NCI-H2171 (cell line): ENCODE data around the gene STRADA.

Experiments used
- DNase-seq: peaks from one replicate; lab custom pipeline; 2025; lab: John Stamatoyannopoulos, UW

The STRADA gene, protein sequence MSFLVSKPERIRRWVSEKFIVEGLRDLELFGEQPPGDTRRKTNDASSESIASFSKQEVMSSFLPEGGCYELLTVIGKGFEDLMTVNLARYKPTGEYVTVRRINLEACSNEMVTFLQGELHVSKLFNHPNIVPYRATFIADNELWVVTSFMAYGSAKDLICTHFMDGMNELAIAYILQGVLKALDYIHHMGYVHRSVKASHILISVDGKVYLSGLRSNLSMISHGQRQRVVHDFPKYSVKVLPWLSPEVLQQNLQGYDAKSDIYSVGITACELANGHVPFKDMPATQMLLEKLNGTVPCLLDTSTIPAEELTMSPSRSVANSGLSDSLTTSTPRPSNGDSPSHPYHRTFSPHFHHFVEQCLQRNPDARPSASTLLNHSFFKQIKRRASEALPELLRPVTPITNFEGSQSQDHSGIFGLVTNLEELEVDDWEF

DNA sequence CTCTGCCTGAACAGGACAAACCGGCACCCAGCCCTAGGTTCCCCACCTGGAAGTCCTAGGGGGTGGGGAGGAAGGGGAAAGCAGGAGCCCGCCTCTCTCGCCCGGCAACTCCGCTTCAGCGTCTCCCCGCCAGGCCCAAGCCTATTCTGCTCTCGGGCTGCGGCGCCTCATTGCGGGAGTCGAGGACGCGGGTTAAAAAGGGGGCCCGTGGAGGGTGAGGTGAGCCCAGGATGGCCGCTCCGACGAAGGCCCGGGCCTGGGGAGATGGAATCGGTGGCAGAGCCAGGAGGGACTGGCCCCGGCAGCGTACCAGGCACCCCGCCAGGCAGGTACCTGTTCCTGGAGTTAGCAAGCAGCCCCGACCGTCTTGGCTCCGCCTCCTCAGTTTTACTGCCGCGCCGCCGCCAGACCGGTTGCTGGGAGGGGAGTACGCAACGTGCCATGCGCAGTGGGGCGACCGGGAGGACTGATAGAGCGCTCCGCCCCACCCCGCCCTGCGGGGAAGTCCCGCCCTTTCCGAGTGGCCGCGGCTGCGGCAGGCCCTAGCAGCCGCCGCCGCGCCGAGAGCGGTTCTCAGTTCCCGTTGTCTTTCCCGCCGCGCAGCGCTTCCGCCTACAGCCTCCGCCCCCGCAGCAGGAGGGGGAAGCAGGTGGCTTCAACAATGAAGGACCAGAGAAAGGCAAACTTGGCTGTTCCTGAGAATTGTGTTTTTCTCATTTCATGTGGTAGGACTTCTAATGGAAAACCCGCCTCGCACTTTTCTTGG lies at the start of gene STRADA:
TSS of gene STRADA (minus strand) at position 392 of the 766 bp plus-strand sequence. CDS start 13,430 bp downstream, outside the sequence.
- DNase-seq, result peak; percentile 98

DNA sequence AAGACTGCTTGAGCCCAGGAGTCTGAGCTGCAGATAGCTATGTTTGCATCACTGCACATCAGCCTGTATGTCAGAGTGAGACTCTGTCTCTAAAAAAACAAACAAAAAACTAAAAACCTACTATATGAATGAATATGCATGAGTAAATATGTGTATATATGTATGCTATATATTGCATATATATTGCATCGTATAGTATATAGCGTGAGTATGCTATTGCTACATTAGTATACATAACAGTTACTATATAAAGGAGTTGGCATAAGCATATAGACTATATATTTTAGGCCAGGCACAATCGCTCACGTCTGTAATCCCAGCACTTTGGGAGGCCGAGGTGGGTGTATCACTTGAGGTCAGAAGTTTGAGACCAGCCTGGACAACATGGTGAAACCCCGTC lies 48.5 kb upstream of the STRADA start:
- DNase-seq, result no peak

DNA sequence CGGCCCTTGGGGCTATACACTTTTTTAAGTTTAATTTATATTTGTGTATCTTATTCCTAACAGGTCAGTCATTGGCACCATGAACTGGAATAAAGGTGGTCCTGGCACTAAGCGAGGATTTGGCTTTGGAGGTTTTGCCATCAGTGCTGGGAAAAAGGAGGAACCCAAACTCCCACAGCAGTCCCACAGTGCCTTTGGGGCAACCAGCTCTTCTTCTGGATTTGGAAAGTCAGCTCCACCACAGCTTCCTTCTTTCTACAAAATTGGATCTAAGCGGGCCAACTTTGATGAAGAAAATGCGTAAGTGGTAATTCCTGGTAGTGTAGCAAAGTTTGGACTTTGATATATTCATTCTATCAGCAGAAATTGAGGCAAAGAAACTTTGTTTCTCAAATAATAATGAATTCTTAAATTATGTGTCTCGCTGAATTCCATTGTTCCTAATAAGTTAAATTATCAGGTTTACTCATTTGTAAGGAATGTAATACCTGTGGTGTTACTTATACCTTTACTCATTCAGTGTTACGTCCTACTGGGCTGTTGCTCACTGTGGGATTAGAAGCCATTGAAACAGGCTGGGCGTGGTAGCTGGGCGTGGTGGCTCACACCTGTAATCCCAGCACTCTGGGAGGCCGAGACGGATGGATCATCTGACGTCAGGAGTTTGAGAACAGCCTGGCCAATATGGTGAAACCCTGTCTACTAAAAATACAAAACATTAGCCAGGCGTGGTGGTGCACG lies 45.5 kb upstream of the STRADA start:
- DNase-seq, result no peak

DNA sequence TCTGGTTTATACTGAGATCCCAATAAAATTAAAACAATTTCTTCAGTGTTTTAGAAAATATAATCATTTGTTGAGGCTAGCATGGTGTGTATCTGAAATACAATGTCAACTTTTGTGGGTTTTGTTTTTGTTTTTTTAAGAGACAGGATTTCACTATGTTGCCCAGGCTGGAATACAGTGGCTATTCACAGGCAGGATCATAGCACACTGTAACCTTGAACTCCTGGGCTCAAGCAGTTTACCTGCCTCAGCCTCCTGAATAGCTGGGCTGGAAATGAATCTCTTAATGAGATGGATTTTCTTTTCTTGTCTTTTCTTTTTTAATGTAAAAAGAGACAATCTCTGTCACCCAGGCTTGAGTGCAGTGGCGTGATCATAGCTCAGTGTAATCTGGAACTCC lies 44.5 kb upstream of the STRADA start:
- DNase-seq, result no peak

DNA sequence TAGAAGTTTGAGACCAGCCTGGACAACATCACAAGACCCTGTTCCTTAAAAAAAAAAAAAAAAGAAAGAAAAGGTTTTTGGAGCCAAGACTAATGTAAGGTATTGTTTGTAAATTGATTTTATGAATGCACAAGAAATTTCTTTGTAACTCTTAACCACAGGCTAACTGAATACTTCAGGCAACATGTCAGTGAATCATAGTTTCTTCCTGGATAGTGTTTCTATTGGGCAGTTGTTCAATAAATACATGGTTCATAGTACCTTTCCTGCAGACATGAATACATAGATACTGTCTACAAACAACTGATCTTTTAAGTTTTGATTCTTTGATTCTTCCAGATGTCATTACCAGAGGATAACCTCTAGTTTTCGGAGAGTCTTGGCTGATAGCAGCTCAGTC lies 44.0 kb upstream of the STRADA start:
- DNase-seq, result no peak

DNA sequence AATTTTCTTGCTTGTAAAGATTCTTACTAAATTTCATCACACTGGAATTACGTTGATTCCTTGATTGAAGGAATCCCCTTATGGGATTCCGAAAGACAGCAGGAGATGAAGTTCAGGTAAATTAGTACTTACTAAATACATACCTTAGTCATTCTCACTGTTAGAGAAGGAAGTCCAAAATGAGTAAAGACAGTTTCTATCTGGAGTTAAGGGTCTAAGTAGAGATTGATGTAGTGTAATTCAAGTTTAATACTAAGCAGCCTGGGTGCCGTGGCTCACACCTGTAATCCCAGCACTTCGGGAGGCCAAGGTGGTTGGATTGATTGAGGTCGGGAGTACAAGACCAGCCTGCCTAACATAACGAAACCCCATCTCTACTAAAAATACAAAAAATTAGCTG lies 41.9 kb upstream of the STRADA start:
- no peak for DNase-seq

DNA sequence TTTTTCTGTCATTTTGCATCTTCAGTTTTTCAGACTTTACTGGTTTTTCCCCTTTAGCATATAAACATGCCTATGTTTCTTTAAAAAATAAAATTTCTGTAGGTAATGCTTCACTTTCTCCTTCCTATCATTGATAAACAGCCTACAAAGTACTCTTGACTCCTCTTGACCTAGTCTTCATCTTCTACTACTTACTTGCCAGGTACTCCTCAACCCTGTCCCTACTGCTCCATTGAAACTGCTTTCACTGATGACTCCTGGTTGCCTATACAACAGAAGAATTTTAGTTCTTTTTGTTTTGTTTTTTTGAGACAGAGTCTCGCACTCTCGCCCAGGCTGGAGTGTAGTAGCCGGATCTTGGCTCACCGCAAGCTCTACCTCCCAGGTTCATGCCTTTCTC lies 39.3 kb upstream of the STRADA start:
- no peak for DNase-seq

DNA sequence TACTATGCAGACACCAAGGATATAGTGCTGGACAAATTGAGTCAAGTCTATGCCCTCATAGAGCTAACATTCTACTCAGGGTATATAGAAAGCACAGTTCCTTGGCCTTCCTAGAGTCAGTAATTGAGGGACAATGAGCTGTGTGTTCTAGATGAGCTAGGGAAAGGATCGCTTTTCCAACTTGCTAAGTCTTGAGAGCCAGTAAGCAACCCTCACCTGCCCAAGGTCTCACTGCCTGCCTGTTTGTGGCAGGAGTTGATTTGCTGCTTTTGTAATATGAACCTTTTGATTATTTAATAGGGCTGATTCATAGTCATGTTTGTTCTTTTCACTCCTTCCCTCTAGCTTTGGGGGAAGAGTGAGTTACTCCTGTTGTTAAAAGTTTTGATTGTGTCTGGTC lies 38.9 kb upstream of the STRADA start:
- no peak for DNase-seq

DNA sequence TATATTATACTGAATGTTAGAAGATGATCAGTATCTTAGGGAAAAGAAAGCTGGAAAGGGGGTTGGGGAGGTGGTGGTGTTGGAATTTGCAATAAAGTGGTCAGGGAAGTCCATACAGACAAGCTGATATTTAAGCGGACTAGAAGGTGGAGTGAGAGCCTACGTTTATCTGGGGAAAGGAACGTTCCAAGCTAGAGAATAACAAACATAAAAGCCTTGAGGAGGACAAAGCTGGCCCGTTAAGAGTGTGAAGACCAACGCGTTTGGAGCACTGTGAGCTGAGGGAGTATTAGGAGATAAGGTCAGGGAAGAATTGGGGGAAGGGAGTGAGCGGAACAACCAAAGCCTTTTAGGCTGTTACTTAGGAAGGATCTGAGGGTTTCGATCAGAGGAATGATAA lies 33.8 kb upstream of the STRADA start:
- DNase-seq, result no peak

DNA sequence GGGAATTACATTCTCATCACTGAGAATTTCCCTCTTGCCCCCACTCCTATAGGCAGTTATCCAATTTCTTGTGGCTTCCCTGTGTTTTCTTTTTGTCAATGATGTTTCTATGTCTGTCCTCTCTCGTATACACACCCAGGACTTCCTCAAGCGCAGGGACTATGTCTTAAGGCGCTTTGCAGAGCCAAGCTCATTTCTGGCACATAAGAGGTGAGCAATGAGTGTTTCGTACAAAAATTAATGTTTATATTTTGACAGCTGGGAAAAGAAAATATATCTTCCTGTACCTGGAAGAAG lies 33.3 kb upstream of the STRADA start:
- no peak for DNase-seq

DNA sequence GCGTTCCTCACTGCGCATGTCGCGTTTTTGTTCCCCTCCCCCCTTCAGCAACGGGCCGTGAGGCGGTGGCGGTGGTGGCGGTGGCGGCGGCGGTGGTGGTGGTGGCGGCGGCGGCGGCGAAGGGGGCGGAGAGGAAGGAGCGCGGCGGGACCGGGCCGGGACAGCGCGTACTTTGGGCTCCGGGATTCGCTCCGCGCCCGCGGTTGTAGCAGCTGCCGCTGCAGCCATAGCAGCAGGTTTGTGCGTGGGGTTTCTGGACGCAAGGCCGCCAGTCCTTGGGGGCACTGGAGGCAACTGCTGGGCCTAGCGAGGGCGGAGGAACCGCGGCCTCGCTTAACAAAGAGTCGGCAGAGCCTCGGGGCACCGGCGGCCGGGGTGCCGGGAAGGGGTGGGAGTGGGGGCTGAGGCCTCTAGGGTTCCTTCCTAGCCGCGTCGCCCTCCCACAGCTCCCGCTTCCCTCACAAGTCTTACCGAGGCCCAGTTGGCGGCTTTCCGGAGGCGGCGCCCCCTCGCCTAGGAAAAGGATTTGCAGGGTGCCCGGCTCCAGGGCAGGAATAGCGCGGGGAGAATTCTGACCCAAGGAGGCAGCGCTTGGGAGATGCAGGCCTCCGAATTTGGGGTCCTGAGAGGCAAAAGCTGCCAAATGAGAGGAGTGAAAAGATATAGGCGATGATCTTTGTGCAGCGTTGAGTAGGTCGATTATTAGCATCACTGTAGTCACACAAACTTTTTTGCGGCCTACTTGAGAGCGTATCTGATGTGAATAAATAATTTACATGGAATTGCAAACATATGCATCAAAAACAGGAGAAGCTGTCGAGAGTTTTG lies 32.8 kb upstream of the STRADA start, which contains the start of gene DDX42:
TSS of gene DDX42 (plus strand) at position 30 of the 828 bp plus-strand sequence. CDS start 12,880 bp downstream, outside the sequence.
- DNase-seq, result peak; percentile 84

DNA sequence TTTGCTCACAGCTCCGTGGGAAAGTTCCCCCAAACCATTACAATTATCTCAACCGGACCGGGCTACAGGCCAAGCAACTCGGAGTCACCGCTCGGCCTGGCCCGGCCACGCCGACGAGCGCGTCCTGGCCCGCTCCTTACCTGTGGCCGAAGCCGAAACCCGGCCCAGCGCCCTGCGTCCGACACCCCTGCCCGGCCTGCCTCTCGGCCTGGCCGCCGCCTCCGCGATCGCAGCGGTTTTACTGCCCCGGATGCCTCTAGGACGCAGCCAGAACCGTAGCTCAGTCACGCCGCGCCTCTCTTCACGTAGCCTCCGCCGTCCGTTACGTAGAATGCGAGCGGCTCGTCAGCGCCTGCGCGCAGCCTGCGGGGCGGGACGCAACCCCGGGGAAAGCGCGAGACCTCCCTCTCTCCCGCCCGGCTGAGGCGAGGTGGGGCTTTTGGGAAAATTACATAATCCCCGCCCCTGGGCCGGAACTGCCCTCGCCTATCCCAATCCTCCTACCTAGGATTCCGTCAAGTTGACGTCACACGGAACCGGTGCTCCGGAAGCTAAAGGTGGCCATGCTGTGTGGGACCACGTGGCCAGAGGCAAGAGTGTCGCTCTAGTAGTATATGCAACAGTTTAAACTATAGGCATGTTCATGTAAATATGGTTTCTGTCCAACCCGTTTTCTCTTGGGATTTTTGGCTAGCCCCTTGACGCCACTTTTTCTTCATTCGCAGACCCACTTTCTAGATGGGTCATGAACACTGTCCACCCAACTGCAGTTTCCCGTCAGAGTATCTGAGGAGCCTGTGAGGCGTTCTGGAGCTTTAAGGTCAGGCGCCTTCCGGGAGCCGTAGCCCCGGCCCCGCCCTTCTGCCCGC lies 31.9 kb upstream of the STRADA start, which contains the start of gene CCDC47:
TSS of gene CCDC47 (minus strand) at position 326 of the 869 bp plus-strand sequence. CDS start 7,422 bp downstream, outside the sequence.
- DNase-seq, result peak; percentile 98

DNA sequence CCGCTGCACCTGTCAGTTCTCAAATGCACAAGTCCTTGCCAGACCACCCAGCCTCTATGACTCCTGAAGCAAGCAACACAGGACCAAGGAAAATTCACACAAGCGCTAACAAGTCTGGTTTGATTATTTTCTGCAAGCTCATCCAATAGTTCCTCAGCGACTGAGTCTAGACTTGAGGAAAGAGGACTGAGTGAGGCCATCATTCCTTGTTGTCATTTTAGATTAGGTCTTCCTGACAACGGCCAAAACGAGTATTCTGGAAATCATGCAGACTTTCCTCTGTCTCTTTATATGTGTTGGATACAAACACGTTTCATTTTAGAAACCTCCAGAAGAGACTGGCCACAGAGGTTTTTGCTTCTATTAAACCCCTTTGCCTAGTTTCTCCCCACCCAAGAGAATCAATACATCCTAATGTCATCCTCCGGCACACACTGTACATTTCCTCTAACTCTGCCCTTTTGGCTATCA lies 31.2 kb upstream of the STRADA start:
- DNase-seq, result no peak

DNA sequence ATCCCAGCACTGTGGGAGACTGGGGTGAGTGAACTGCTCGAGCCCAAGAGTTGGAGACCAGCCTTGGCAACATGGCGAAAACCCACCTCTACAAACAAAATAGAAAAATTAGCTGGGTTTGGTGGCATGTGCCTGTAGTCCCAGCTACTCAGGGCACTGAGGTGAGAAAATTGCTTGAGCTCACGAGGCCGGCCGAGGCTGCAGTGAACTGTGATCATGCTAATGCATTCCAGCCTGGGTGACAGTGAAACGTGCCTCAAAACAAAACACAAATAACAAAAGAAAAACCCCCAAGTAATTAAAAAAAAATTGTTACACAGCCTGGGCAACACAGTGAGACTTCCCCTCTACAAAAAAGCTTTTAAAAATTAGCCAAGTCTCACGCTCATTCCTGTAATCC lies 26.8 kb upstream of the STRADA start:
- DNase-seq, result no peak

DNA sequence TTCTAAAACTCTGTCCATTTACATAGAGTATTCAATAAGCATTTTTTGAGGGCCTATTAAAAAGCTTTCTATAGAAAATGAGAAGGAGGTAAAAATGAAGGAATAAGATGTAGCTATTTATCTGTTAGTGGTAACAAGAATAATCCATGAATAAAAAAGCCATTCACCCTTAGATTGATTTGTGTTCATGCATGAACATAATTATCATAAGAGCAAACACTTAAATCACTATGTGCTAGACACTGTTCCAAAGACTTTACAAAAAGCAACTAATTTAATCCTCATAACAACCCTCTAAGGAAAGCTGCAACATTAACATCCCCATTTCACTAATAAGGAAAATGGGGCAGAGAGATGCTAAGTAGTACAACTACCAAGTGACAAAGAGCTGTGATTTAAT lies 25.2 kb upstream of the STRADA start:
- no peak for DNase-seq

DNA sequence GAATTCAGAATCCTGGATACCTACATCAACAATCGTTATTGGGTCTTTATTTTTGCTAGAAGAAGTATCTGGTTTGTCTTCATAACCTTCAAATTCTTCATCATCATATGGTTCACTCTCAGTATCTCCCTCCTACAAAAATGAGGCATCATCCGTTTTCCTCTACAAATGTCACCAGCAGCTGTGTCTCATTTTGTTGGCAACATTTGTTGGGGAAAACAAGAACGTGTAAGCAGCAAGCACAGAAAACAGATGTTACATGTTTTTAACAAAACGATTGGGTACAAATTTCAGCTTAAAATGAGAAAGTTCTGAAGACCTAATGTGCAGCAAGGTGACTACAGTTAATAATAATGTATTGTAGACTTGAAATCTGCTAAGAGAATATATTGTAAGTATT lies 23.1 kb upstream of the STRADA start:
- DNase-seq, result no peak

DNA sequence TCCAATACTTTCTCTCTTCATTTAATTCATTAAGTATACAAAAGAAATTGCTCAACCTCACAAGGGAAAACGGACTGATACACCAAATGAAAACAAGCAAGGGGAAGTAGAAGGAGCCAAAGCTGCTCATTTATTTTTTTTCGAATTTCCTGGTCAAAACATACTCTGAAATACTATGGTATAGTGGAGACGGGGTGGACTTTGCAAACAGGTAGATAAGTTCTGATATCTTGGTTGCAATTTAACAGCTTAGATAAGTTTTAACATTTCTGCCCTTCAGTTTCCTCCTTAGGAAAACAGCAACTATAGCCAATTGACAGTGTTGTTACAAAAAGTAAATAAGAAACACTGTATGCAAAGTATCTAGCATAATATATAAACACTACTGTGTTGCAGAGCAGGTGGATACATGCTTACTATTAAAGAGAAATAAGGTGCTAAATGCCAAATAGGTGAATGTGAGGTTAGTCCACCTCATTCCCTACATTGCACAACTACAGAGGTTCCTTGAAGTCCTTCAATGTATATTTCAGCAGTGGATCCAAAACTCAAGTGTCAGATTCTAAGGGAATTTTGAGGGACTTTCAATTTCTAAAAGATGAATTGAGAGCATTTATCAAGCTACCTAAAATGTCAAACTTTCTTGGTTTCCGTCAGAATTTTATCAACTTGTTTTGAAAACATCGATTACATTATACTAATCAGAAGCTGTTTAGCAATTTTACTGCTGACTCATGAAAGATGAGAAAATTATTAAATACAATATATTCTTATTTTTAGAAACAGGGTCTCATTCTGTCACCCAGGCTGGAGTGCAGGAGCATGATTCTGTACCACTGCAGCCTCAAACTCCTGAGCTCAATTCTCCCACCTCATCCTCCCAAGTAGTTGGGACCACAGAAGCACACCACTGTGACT lies 20.8 kb upstream of the STRADA start:
- no peak for DNase-seq

DNA sequence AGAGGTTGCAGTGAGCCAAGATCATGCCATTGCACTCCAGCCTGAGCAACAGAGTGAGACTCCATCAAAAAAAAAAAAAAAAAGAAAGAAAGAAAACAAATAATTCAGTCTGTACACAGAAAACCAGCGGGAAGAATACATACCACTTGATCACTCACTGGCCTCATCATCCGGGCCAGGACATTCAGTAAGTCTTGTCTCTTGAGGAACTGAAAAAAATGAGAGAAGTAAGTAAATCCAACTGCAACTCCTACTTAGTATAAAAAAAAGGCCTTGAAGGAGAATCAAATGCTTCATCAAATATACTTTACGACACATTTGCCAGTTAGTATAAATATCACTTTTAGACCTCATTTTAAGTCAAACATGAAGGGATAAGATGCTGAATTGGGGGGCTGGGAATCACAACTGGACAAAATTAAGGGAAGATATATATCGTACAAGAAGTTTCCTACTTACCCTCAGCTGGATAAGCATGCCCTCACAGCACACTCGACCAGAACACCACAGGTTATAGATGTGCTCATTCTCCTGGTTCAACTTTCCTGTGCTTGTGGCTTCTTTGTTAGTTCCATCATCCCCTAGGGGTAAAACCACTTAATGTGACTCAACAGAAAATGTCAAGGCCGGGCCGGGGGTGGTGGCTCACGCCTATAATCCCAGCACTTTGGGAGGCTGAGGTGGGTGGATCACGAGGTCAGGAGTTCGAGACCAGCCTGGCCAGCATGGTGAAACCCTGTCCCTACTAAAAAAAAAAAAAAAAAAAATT lies 19.4 kb upstream of the STRADA start:
- no peak for DNase-seq

DNA sequence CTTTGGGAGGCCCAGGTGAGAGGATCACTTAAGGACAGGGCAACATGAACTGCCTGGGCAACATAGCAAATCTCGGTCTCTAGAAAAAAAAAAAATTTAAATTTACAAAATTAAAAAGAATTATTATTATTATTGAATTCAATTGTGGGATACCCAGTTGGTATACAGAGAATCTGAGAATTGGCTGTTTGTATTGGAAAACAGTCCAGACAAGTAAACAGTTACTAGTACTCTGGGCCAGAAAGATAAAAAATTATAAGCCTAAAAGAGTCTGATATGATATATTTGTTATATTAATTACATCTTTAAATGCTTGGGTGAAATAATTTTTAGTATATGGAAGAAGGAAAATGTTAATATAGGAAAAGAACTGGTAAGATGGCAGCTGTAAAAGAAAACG lies 16.8 kb upstream of the STRADA start:
- DNase-seq, result no peak
